GM12878 (cell line): Measurements from ENCODE around the gene PPP6R2.

Experiments used
- BRCA1 ChIP-seq: IDR thresholded peaks from 2 replicates; pipeline ENCODE4 v1.6.1; 2011; ENCODE audit warnings: low read depth, low read length, improper control_type of control experiment
- CEBPB ChIP-seq, 2 experiments: fragments of 150-350 bp in 1 of 2; IDR thresholded peaks; 2 replicates each; pipeline ENCODE4 v1.6.1; 2012 to 2014; ENCODE audit warnings: low read depth in 2 of 2, low read length in 2 of 2, borderline replicate concordance in 1 of 2, inconsistent platforms in 1 of 2
- EP300 ChIP-seq, 2 experiments: fragments of 150-350 bp in 1 of 2; IDR thresholded peaks; 2 replicates each; pipeline ENCODE4 v1.6.1; 2011 to 2012; ENCODE audit warnings: low read depth in 2 of 2, low read length in 2 of 2, borderline replicate concordance in 1 of 2, improper control_type of control experiment in 1 of 2, inconsistent platforms in 1 of 2; ENCODE audit not compliant: control insufficient read depth in 1 of 2
- GABPA ChIP-seq: IDR thresholded peaks from 2 replicates; pipeline ENCODE4 v1.6.1; 2014; ENCODE audit warnings: antibody characterized with exemption, low read depth, mild to moderate bottlenecking, inconsistent platforms
- LARP7 ChIP-seq: fragments of 450-650 bp; IDR thresholded peaks from 2 replicates; pipeline ENCODE4 v1.6.1; 2017; ENCODE audit warnings: mild to moderate bottlenecking
- NFYA ChIP-seq: IDR thresholded peaks from 2 replicates; pipeline ENCODE4 v1.6.1; 2011; ENCODE audit warnings: low read depth, mild to moderate bottlenecking, low read length, improper control_type of control experiment, borderline replicate concordance
- POLR2A ChIP-seq: IDR thresholded peaks from 2 replicates; pipeline ENCODE4 v1.6.1; 2011; ENCODE audit warnings: low read depth, mild to moderate bottlenecking, low read length
- SPI1 ChIP-seq: IDR thresholded peaks from 2 replicates; pipeline ENCODE4 v1.6.1; 2011; ENCODE audit warnings: low read depth, mild to moderate bottlenecking, low read length, moderate library complexity, borderline replicate concordance; ENCODE audit not compliant: insufficient read depth
- TAF1 ChIP-seq: IDR thresholded peaks from 2 replicates; pipeline ENCODE4 v1.6.1; 2011; ENCODE audit warnings: mild to moderate bottlenecking, low read depth, low read length, borderline replicate concordance
- YY1 ChIP-seq: IDR thresholded peaks from 2 replicates; pipeline ENCODE4 v1.6.1; 2011; ENCODE audit warnings: low read depth, mild to moderate bottlenecking, low read length
- TF ChIP-seq, protein P1 (sequence below): IDR thresholded peaks from 2 replicates; pipeline ENCODE4 v1.6.1; 2012; ENCODE audit warnings: low read depth, low read length, improper control_type of control experiment
- TF ChIP-seq, protein P2 (sequence below), 3 experiments: IDR thresholded peaks in 2 of 3; conservative IDR thresholded peaks in 1 of 3; 2 replicates each; pipeline ENCODE4 v1.5.1; 2011; ENCODE audit warnings: low read depth in 3 of 3, low read length in 3 of 3, mild to moderate bottlenecking in 3 of 3, control low read depth in 2 of 3, moderate library complexity in 2 of 3, inconsistent platforms in 1 of 3, mixed read lengths in 1 of 3; ENCODE audit not compliant: control insufficient read depth in 2 of 3, insufficient read depth in 1 of 3; ENCODE audit errors: extremely low read depth in 1 of 3
- TF ChIP-seq, protein P3 (sequence below): IDR thresholded peaks from 2 replicates; pipeline ENCODE4 v1.6.1; 2012; ENCODE audit warnings: low read depth, low read length, improper control_type of control experiment

DNA sequence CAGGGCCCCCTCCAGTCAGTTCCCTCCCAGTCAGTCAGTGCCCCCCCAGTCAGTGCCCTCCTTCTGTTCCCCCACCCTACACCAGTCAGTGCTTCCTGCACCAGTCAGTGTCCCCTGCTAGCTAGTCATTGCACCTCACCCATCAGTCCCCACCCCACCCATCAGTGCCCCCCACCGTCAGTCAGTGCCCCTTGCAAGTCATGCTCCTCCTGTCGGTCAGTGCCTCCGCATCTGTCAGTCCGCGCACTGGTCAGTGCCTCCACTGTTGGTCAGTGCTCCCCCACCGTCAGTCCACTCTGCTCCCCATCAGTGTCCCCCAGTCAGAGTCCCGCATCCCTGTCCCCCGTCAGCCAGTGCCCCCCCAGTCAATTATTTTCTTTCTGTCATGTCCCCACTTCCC is 3.3 kb downstream of the PPP6R2 start:
- TF ChIP-seq, protein P1, sequence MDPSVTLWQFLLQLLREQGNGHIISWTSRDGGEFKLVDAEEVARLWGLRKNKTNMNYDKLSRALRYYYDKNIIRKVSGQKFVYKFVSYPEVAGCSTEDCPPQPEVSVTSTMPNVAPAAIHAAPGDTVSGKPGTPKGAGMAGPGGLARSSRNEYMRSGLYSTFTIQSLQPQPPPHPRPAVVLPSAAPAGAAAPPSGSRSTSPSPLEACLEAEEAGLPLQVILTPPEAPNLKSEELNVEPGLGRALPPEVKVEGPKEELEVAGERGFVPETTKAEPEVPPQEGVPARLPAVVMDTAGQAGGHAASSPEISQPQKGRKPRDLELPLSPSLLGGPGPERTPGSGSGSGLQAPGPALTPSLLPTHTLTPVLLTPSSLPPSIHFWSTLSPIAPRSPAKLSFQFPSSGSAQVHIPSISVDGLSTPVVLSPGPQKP = no peak
- TF ChIP-seq CEBPB (IDR thresholded peaks at IDR 0.05; ENCODE audit: borderline replicate concordance in 1 of 2, low read depth in 2 of 2, low read length in 2 of 2) = no peak
- TF ChIP-seq, protein P2, sequence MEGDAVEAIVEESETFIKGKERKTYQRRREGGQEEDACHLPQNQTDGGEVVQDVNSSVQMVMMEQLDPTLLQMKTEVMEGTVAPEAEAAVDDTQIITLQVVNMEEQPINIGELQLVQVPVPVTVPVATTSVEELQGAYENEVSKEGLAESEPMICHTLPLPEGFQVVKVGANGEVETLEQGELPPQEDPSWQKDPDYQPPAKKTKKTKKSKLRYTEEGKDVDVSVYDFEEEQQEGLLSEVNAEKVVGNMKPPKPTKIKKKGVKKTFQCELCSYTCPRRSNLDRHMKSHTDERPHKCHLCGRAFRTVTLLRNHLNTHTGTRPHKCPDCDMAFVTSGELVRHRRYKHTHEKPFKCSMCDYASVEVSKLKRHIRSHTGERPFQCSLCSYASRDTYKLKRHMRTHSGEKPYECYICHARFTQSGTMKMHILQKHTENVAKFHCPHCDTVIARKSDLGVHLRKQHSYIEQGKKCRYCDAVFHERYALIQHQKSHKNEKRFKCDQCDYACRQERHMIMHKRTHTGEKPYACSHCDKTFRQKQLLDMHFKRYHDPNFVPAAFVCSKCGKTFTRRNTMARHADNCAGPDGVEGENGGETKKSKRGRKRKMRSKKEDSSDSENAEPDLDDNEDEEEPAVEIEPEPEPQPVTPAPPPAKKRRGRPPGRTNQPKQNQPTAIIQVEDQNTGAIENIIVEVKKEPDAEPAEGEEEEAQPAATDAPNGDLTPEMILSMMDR (IDR thresholded peaks at IDR 0.05 in 2 of 3, conservative IDR thresholded peaks at IDR 0.05 in 1 of 3; ENCODE audit: control insufficient read depth in 2 of 3, extremely low read depth in 1 of 3, insufficient read depth in 1 of 3, low read depth in 3 of 3, low read length in 3 of 3) = no peak
- no peak for TF ChIP-seq LARP7
- no peak for TF ChIP-seq TAF1
- no peak for TF ChIP-seq POLR2A
- TF ChIP-seq, protein P3, sequence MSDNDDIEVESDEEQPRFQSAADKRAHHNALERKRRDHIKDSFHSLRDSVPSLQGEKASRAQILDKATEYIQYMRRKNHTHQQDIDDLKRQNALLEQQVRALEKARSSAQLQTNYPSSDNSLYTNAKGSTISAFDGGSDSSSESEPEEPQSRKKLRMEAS = no peak
- no peak for TF ChIP-seq SPI1
- no peak for TF ChIP-seq BRCA1
- no peak for TF ChIP-seq NFYA
- TF ChIP-seq YY1 = no peak
- no peak for TF ChIP-seq EP300 (IDR thresholded peaks at IDR 0.05; ENCODE audit: borderline replicate concordance in 1 of 2, control insufficient read depth in 1 of 2, low read depth in 2 of 2, low read length in 2 of 2)
- TF ChIP-seq GABPA = no peak
